Activated CD4-positive, alpha-beta T cell treated with anti-CD3 and anti-CD28 coated beads for 1 hour (primary cell): ENCODE data around the gene GLI1.

Experiments used
- DNase-seq: peaks from one replicate; pipeline ENCODE4 v3.0.0-alpha.2; 2020

The GLI1 gene

DNA sequence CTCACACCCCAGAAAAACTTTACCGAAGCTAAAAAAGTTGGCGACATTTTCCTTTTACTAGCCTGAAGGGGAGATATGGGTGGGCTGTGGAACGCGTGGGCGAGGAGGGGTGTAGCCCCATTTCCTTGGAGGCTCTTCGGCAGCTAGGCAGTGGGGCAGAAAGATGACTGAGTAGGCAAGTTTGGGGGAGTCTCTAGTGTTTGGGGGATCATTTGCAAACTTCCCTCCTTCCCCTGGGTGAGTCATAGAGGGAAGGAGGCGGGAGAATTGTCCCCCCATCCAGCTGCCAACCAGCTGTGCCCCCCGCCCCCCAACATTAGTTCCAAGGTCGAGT, 2.3 kb downstream of the GLI1 start:
- no peak for DNase-seq

- DNase-seq = peak; percentile 81
Observed at GRCh38 chr12:57462251-57462911, 2.8 kb downstream of the GLI1 start.

- no peak for DNase-seq
Observed at GRCh38 chr12:57462912-57463253, 3.3 kb downstream of the GLI1 start.

DNA sequence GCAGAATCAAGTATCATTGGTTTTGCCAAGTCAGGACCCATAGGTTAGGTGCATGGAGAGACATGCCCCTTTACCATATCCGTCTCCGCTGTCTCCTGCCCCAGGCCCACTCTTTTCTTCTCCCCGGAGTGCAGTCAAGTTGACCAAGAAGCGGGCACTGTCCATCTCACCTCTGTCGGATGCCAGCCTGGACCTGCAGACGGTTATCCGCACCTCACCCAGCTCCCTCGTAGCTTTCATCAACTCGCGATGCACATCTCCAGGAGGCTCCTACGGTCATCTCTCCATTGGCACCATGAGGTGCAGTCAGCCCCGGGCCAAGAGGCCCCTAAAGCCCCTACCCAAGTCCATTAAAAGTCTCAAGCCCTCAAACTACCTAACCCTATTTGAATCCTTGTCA, 5.0 kb downstream of the GLI1 start:
- no peak for DNase-seq

DNA sequence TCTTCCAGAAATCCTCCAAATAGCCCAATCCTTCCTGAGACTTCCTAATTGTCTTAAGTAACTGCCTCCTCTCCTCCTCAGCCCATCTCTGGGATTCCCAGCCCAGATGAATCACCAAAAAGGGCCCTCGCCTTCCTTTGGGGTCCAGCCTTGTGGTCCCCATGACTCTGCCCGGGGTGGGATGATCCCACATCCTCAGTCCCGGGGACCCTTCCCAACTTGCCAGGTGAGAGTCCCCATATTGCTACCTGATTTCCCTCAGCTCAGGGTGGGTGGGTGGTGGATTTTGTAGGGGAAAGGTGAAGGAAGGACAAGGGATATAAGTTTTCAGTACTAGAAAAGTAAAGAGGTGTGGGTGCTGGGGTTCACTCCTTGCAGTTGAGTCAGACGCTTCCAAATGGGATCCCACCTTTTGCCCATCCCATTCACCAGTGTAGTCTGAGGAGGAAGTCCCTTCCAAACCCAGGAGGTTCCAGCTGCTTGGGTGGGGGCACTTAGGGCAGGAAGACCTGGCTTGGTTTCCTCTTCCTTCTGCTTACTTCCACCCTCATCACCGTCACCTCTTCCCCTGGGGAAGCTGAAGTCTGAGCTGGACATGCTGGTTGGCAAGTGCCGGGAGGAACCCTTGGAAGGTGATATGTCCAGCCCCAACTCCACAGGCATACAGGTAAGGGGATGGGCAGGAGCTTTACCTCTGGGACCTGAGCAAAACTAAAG, 5.6 kb downstream of the GLI1 start:
- DNase-seq = no peak

DNA sequence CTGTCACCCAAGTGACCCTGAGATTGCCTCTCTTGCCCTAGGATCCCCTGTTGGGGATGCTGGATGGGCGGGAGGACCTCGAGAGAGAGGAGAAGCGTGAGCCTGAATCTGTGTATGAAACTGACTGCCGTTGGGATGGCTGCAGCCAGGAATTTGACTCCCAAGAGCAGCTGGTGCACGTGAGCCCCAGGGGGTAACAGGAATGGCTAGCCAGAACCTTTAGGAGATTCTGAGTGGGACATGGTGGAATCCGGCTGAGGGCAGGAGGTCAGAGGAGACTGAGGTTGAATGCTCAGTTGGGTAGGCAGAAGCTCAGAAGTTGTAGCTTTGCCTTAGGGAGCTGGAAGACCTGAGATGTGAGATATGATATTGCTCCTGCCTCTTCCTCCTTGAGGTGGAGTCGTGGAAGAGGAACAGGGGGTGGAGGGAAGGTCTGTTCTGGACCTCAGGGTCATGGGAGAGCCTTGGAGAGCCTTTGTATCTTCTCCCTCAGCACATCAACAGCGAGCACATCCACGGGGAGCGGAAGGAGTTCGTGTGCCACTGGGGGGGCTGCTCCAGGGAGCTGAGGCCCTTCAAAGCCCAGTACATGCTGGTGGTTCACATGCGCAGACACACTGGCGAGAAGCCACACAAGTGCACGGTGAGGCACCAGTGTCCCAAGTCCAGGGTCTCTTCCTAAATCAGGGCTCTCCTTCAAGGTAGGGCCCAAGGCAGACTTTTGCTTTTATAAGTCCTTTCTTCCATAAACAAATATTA, 6.3 kb downstream of the GLI1 start:
- no peak for DNase-seq

DNA sequence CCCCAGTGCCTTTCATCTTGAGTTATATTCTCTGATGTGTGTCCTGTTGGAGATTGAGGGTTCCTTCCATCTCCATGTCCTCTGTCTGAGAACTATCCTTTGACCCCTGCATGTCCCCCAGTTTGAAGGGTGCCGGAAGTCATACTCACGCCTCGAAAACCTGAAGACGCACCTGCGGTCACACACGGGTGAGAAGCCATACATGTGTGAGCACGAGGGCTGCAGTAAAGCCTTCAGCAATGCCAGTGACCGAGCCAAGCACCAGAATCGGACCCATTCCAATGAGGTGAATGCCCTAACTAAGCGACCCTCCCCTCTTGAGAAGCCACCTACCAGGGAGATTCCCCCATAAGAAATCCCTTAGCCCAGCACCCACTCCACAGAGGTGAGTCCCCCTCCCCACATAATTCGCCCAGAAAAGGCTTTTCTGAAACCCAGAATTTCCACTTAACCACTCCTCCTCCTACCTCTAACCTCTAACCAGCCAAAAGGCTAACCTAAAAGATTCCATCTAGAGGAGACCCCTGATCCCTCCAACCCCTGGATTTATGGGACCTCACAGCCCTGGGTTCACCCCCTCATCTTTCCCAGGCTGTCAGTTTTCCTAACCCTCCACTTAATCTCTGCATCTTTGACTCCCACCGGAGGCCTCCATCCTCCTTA, 7.8 kb downstream of the GLI1 start:
- DNase-seq = no peak

DNA sequence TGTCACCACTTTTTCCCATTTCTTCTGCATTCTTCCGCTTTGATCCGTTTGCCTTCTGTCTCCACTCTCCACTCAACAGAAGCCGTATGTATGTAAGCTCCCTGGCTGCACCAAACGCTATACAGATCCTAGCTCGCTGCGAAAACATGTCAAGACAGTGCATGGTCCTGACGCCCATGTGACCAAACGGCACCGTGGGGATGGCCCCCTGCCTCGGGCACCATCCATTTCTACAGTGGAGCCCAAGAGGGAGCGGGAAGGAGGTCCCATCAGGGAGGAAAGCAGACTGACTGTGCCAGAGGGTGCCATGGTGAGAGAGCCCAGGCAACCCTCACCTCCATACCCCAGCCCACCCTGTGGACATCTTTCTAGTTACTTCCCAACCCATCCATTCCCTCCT, 8.3 kb downstream of the GLI1 start:
- no peak for DNase-seq

DNA sequence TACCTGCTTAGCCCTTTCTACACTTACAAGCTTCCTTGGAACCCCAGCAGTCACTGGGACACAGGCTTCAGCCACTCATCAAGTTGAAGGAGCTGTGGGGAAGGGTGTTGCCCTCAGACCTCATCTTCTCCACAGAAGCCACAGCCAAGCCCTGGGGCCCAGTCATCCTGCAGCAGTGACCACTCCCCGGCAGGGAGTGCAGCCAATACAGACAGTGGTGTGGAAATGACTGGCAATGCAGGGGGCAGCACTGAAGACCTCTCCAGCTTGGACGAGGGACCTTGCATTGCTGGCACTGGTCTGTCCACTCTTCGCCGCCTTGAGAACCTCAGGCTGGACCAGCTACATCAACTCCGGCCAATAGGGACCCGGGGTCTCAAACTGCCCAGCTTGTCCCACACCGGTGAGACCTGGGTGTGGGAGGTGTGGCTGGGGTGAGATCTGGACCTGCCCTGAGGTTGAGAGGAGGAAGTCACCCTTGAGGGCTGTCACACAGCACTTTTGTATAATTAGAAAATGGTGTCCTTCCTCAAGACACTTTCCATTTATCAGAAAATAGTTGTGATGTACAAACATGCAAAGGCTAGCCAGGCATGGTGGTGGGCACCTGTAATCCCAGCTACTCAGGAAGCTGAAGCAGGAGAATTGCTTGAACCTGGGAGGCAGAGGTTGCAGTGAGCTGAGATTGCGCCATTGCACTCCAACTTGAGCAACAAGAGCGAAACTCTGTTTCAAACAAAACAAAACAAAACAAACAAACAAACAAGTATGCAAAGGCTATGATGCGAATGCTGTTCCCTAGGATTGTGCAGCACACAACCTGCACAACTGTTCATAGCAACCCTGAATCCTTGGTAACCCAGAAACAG, 9.9 kb downstream of the GLI1 start:
- no peak for DNase-seq

GRCh38 chr12:57470286-57470969, 10.8 kb downstream of the GLI1 start:
- DNase-seq = no peak

DNA sequence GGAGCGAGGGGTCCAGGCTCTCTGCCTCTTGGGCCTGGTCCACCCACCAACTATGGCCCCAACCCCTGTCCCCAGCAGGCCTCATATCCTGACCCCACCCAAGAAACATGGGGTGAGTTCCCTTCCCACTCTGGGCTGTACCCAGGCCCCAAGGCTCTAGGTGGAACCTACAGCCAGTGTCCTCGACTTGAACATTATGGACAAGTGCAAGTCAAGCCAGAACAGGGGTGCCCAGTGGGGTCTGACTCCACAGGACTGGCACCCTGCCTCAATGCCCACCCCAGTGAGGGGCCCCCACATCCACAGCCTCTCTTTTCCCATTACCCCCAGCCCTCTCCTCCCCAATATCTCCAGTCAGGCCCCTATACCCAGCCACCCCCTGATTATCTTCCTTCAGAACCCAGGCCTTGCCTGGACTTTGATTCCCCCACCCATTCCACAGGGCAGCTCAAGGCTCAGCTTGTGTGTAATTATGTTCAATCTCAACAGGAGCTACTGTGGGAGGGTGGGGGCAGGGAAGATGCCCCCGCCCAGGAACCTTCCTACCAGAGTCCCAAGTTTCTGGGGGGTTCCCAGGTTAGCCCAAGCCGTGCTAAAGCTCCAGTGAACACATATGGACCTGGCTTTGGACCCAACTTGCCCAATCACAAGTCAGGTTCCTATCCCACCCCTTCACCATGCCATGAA, 11.5 kb downstream of the GLI1 start:
- no peak for DNase-seq

DNA sequence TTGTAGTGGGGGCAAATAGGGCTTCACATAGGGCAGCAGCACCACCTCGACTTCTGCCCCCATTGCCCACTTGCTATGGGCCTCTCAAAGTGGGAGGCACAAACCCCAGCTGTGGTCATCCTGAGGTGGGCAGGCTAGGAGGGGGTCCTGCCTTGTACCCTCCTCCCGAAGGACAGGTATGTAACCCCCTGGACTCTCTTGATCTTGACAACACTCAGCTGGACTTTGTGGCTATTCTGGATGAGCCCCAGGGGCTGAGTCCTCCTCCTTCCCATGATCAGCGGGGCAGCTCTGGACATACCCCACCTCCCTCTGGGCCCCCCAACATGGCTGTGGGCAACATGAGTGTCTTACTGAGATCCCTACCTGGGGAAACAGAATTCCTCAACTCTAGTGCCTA, 12.1 kb downstream of the GLI1 start:
- DNase-seq = no peak

GRCh38 chr12:57472391-57472790, 12.8 kb downstream of the GLI1 start:
- DNase-seq = no peak

DNA sequence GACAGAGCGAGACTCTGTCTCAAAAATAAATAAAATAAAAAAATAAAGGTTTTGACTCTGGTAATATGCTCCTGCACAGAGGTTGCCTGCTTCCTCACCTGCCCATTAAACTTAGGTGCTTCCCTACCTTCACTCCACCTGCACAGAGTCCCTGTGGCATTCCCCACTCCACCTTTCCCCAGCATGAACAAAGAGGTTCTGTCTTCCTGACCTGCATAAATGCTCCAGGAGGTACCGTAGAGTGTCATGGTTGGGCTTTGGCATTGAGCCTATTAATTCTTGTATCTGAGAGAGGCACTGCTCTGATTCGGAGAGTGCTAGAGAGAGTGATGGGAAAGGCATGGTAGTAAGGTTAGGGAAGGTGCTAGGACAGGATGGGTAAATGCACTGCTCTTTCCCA, 13.8 kb downstream of the GLI1 start:
- DNase-seq = no peak

- no peak for DNase-seq
Observed at GRCh38 chr12:57473886-57474285, 14.3 kb downstream of the GLI1 start.

DNA sequence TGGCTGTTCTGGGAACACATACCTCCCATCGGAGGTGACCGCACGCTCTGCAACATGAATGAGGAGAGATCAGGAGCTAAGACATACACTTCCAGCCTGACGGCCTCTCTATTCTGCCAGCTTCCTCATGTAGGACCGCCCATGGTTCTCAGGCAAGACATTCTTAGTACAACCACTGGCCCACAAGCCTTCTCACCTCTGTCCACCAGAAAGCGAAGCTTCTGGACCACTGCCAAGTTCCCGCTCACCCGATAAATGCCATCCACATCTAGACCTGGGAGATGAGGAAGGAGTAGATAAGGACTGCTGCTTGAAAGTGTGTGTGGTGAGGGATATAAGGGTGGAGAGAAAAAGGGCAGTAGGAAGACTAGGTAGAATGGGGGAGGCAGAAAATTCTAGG, 14.8 kb downstream of the GLI1 start:
- DNase-seq = no peak

DNA sequence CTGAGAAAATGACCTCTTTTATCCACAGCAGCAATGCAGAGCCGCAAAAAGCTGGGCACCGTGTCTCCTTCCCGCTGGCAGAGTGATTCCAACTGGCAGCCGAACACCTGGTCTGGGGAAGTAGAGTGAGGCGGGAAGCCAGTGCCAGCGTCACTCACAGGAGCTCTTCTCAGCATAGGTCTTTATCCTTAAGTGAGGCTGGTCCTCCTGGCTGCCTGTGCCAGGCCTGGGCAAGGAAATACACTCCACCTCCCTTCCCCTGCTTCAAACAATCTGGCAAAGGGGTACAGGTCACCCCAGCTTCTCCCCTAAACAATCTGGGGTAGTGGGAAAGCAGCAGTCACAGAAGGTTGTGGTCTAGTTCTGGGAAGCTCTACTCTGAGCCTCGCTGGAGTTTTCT, 15.3 kb downstream of the GLI1 start:
- DNase-seq = no peak

DNA sequence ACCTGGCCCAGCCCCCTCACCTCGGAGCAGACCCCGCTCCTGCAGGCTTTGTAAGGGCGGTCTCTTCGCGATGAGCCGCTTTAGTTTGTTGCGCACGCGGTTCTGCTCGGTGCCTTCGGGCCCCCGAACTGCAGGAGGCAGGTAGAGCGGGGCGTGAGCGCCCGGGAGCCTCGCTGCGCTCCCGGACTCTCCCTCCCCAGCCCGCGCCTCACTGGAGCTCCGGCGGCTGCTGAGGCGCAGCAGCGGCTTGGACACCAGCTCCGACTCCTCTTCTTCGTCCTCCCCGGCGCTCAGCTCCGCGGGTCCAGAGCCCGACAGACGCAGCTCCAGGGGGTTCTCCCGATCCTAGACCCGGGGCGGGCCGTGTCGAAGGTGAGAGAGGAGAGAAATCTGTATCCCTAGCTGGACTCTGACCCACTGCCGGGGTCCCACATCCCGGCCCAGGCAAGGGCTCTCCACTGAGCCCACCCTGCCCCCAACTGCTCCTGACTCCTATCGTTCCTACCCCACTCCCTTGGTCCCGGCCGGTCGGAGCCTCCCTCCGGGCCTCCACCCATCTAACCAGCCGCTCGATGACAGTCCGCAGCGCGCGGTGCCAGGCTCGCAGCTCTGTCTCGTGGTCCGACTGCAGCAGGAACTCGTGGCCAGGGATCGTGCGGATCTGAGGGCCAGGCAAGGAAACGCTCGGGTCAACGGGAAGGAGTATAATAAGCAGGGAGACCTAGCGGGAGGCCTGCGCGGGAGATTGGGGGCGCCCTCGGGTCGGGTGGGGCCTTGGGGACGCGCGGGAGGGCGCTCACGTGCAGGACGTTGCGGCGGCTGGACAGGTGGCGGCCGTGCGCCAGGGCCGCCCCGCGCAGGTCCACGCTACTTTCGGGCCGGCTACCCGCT, 15.9 kb downstream of the GLI1 start:
- no peak for DNase-seq

DNA sequence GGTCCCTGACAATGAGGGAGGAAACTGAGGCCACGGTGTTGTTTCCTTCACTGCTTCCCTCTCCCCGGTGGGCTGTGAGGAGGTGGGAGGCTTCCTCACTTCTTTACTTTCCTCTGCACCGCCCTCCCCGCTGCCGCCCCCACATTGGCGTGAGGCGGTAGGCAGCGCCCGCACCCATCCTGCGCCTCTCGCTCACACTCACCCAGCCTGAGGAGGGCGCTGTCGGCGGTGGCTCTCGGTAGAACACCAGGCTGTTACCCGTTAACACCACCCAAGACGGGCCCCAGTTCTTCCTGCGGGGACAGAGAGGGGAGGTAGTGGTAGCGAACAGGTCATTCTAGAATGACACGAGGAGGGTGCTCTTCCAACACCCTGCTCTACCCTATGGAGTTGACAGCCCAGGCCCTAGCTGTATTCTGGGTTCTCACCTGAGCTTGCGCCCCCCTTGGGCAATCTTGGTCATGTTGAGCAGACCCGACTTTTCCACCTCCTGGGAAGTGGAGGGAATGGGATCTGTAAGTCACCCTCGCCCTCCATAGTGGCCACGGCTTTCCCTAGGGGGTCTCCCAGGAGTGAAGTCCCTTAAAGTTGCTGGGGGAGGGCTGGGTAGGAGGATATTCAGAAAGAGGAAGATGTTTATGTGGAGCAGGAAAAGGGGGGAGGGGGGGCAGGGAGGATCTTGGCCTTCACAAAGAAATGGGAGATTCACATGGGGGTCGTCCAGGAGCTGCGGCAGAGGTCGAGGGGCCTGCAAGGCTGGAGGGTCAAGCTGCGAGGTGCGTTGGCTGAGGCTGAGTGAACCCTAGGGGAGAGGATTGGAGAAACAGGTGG, 16.8 kb downstream of the GLI1 start:
- DNase-seq = peak; percentile 35
